Mucosa of rectum (tissue), 2 donors: ENCODE measurements around the gene ITCH.
"Not testable (repeated sequence)": the region's sequence is repeated elsewhere in the genome, so short reads cannot be mapped to it uniquely, and the experiment has no call there.

Source experiments
- H3K27ac ChIP-seq, 2 donors: one replicate each; pipeline ENCODE4 v1.7.0; 2013; ENCODE audit warnings: inconsistent platforms in 2 of 2, low read depth in 2 of 2, low read length in 2 of 2
- H3K27me3 ChIP-seq, 2 donors: one replicate each; pipeline ENCODE4 v1.7.0; 2013; ENCODE audit warnings: low read length in 2 of 2; ENCODE audit not compliant: control insufficient read depth in 2 of 2, insufficient read depth in 2 of 2
- H3K36me3 ChIP-seq, 2 donors: one replicate each; pipeline ENCODE4 v1.7.0; 2013; ENCODE audit warnings: low read length in 2 of 2; ENCODE audit not compliant: control insufficient read depth in 2 of 2, insufficient read depth in 2 of 2
- H3K4me1 ChIP-seq, 2 donors: one replicate each; pipeline ENCODE4 v1.7.0; 2013; ENCODE audit warnings: low read length in 2 of 2, mild to moderate bottlenecking in 1 of 2; ENCODE audit not compliant: control insufficient read depth in 2 of 2, insufficient read depth in 2 of 2
- H3K4me3 ChIP-seq, 2 donors: one replicate each; pipeline ENCODE4 v1.7.0; 2013; ENCODE audit warnings: low read length in 2 of 2
- H3K9ac ChIP-seq, 2 donors: one replicate each; pipeline ENCODE4 v1.7.0; 2013; ENCODE audit warnings: low read length in 2 of 2, low read depth in 1 of 2, mild to moderate bottlenecking in 1 of 2
- H3K9me3 ChIP-seq, 2 donors: one replicate each; pipeline ENCODE4 v1.7.0; 2013; ENCODE audit warnings: low read length in 2 of 2; ENCODE audit not compliant: control insufficient read depth in 2 of 2
- donor health status: healthy.
- donor health status: Normal muscosa, but diverticular disease.

The ITCH gene

DNA sequence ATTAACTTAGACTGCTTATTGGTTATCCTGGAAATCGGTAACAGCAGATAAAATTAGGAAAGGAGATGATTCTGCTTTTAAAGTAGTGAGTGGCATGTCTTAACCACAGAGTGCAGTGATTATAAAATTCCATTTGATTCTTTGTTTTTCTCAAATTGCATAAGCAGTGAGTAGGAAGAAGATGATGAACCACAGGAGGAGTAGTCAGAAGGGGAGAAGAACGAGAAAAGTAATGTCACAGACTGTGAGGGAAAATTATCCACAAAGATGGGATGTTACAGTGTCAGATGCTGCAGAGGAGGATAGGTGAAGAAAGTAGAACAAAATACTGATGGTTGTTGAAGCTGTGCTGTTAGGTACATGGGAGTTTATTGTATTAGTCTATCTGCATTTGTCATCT, 63.0 kb downstream of the ITCH start:
- no peaks in the 10 kb centered on the region for H3K9me3 ChIP-seq
- H3K27me3 ChIP-seq: no peaks in the 10 kb centered on the region
- no peaks in the 10 kb centered on the region for H3K4me1 ChIP-seq
- no peak overlapping the region for H3K4me3 ChIP-seq
- H3K27ac ChIP-seq: no peak overlapping the region
- H3K36me3 ChIP-seq: peaks cover 13 to 32% of the 10 kb centered on the region in 2 donors
- no peak overlapping the region for H3K9ac ChIP-seq

DNA sequence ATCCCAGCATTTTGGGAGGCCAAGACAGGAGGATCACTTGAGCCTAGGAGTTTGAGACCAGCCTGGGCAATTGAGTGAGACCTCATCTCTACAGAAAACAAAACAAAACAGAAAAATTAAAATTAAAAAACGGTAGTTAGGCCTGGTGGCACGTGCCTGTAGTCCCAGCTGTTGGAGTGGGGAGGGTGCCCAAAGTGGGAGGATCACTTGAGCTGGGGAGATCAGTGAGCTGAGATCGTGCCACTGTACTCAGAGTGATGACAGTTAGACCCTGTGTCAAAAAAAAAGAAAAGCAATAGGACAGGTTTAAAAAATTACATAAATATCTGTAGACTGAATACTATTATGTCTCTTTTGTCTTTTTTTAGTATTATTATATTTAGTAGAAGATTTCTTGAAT, 64.3 kb downstream of the ITCH start:
- Histone ChIP-seq H3K9ac (no peak overlapping the region), H3K9me3 (no peaks in the 10 kb centered on the region), H3K27me3 (no peaks in the 10 kb centered on the region), H3K36me3 (peaks cover 8 to 22% of the 10 kb centered on the region in 2 donors), H3K4me3 (no peak overlapping the region), H3K4me1 (no peaks in the 10 kb centered on the region), H3K27ac (no peak overlapping the region)

DNA sequence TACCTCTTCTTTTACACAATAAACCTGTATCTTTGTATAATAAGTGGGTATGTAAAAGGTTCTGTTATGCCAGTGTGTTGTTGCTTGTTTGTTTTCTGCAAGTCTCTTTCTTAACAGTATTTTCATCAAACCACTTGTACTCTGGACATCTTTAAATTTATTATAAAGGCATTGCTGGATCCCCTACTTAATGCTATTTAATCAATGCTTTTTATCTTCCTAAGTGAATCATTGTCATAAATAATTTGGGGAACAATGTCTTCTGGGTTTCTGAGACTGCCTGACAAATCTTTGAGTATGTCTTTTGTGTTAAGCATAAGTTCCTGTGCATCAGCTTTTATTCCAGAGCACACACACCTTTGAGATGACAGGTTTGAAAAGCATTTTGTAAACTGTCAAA, 64.7 kb downstream of the ITCH start:
- H3K9ac ChIP-seq: no peak overlapping the region
- no peaks in the 10 kb centered on the region for H3K9me3 ChIP-seq
- H3K4me3 ChIP-seq: no peak overlapping the region
- no peak overlapping the region for H3K27ac ChIP-seq
- H3K27me3 ChIP-seq: no peaks in the 10 kb centered on the region
- H3K36me3 ChIP-seq: peaks cover 8 to 22% of the 10 kb centered on the region in 2 donors
- no peaks in the 10 kb centered on the region for H3K4me1 ChIP-seq

DNA sequence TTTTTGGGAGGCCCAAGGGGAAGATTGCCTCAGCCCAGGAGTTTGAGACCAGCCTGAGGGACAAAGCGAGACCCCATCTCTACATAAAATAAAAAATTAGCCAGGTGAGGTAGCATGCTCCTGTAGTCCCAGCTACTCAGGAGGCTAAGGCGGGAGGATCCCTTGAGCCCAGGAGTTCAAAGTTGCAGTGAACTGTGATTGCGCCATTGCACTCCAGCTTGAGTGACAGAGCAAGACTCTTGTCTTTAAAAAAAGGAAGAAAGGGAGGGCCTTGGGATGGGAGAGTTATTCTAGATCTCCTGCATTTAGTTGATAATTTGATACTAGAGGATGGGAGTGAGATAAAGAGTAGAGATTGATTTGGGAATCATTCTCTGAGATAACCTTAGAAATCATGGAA, 68.1 kb downstream of the ITCH start:
- Histone ChIP-seq H3K9me3 (no peaks in the 10 kb centered on the region), H3K36me3 (peaks cover 2 to 9% of the 10 kb centered on the region in 2 donors), H3K27ac (no peak overlapping the region), H3K4me3 (no peak overlapping the region), H3K27me3 (no peaks in the 10 kb centered on the region), H3K9ac (no peak overlapping the region), H3K4me1 (no peaks in the 10 kb centered on the region)

DNA sequence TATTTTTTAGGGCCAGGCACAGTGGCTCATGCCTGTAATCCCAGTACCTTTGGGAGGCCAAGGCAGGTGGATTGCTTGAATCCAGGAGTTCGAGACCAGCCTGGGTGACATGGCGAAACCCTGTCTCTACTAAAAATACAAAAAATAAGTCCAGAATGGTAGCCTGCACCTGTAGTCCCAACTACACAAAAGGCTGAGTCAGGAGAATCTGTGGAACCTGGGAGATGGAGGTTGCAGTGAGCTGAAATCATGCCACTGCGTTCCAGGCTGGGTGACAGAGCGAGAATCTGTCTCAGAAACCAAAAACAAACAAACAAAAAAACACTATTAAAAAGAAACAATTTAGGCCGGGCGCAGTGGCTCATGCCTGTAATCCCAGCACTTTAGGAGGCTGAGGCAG, 69.6 kb downstream of the ITCH start:
- H3K4me3 ChIP-seq, H3K9me3 ChIP-seq, H3K9ac ChIP-seq, H3K27me3 ChIP-seq, H3K4me1 ChIP-seq, H3K27ac ChIP-seq: not testable (repeated sequence)
- H3K36me3 ChIP-seq: peaks cover 2 to 11% of the 10 kb centered on the region in 2 donors

DNA sequence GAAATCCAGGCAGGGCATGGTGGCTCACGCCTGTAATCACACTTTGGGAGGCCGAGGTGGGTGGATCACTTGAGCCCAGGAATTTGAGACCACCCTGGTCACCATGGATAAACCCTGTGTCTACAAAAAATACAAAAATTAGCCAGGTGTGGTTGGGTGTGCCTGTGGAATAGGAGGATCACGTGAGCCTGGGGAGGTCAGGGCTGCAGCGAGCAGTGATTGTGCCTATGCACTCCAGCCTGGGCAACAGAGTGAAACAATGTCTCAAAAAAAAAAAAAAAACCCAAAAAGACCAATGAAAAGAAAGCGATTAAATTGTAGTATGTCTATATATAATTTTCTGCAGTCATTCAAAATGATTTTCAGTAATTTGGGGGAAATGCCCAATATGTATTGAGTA, 70.3 kb downstream of the ITCH start:
- Histone ChIP-seq H3K9ac (no peak overlapping the region), H3K36me3 (peaks cover 5 to 16% of the 10 kb centered on the region in 2 donors), H3K4me1 (no peaks in the 10 kb centered on the region), H3K27ac (no peak overlapping the region), H3K9me3 (no peaks in the 10 kb centered on the region), H3K4me3 (no peak overlapping the region), H3K27me3 (no peaks in the 10 kb centered on the region)

DNA sequence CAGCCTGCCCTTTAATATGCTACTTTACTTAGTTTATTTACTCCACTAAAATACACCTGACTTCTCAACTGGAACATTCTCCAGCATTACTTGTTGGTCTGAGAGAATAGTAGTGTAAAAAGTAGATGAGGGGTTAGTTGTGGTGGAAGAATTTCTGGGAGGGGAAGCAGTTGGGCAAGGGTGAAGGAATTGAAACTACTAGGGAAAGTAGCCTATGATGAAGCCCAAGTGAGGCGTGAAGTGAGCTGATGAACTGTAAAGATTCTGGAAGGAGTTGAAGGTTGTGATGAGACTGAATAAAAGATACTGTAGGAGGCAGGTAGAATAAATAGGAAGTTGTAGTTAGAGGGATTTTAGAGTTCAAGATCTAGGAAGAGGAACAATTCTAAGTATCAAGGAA, 72.5 kb downstream of the ITCH start:
- Histone ChIP-seq H3K27ac (no peak overlapping the region), H3K4me1 (no peaks in the 10 kb centered on the region), H3K36me3 (peaks cover 21 to 27% of the 10 kb centered on the region in 2 donors), H3K27me3 (no peaks in the 10 kb centered on the region), H3K9me3 (no peaks in the 10 kb centered on the region), H3K4me3 (no peak overlapping the region), H3K9ac (no peak overlapping the region)

DNA sequence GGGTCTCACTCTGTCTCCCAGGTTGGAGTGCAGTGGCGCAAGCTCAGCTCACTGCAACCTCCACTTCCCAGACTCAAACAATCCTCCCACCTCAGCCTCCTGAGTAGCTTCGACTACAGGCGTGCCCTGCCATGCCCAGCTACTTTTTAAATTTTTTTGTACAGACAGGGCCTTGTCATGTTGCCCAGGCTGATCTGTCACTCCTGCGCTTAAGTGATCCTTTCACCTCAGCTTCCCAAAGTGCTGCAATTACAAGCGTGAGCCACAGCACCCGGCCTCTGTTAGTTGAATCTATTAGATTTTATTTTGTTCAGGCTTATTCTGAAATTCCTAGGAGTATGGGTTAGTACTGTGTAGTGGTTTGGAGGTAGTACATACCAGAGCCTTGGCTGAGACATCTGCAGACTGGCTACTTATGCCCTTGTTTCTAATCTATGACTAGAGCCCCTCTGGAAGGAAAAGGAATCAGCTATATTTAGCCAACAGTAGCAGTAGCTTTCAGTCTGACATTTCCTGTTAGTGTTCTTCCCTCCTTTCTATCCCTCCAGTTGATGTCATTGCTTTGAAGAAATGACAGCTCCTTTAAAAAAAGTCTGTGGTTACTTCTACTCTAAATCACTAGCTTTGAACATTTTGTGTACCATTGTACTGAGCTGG, 74.4 kb downstream of the ITCH start:
- Histone ChIP-seq H3K9me3 (no peaks in the 10 kb centered on the region), H3K27ac (no peak overlapping the region), H3K9ac (no peak overlapping the region), H3K36me3 (peaks cover 29 to 34% of the 10 kb centered on the region in 2 donors), H3K27me3 (no peaks in the 10 kb centered on the region), H3K4me3 (no peak overlapping the region), H3K4me1 (no peaks in the 10 kb centered on the region)

DNA sequence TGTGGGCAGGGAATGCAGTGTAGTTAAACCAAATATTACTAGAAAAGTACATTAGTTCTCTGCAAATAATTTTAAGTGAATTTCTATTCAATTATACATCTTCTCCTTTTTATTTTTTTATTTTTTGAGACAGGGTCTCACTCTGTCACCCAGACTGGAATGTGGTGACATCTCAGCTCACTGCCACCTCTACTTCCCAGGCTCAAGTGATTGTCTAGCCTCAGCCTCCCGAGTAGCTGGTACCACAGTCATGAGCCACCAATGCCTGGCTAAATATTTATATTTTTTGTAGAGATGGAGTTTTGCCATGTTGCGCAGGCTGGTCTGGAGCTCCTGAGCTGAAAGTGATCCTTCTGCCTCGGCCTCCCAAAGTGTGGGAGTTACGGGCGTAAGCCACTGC, 76.1 kb downstream of the ITCH start:
- no peak overlapping the region for H3K9ac ChIP-seq
- H3K27ac ChIP-seq: no peak overlapping the region
- no peaks in the 10 kb centered on the region for H3K9me3 ChIP-seq
- no peak overlapping the region for H3K4me3 ChIP-seq
- no peaks in the 10 kb centered on the region for H3K27me3 ChIP-seq
- H3K36me3 ChIP-seq: peaks cover 36 to 42% of the 10 kb centered on the region in 2 donors
- no peaks in the 10 kb centered on the region for H3K4me1 ChIP-seq

DNA sequence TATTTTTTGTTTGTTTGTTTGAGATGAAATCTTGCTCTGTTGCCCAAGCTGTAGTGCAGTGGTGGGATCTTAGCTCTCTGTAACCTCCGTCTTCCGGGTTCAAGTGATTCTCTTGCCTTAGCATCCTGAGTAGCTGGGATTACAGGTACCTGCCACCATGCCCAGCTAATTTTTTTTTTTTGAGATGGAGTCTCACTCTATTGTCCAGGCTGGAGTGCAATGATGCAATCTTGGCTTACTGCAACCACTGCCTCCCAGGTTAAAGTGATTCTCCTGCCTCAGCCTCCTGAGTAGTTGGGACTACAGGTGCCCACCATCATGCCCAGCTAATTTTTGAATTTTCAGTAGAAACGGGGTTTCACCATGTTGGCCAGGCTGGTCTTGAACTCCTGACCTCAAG, 78.3 kb downstream of the ITCH start:
- not testable (repeated sequence) for H3K9ac ChIP-seq, H3K9me3 ChIP-seq, H3K4me3 ChIP-seq, H3K27ac ChIP-seq, H3K27me3 ChIP-seq, H3K4me1 ChIP-seq
- H3K36me3 ChIP-seq: peaks cover 55 to 58% of the 10 kb centered on the region in 2 donors

DNA sequence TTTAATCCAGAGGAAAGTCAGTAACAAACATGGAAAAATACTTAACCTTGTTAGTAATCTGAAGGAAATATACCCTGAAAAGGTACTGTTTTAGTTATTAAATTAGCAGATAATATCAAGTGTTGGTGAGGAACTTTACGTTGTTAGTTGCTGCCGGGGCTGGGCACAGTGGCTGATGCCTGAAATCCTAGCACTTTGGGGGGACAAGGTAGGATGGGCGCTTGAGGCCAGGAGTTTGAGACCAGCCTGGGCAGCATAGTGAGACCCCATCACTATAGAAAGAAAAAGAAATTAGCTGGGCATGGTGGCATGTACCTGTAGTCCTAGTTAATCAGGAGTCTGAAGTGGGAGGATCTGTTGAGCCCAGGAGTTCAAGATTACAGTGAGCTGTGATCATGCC, 80.5 kb downstream of the ITCH start:
- Histone ChIP-seq H3K36me3 (peaks cover 61 to 63% of the 10 kb centered on the region in 2 donors), H3K27ac (no peak overlapping the region)

More for the DNA sequence above, 80.5 kb downstream of the ITCH start:
- Histone ChIP-seq H3K4me3 (no peak overlapping the region), H3K9me3 (no peaks in the 10 kb centered on the region), H3K9ac (no peak overlapping the region), H3K27me3 (no peaks in the 10 kb centered on the region), H3K4me1 (no peaks in the 10 kb centered on the region)
